Right lobe of liver (tissue), 6 donors: ENCODE results near the gene EEFSEC. TPM values are rescaled to one million over a fixed set of nuclear protein-coding genes. Genes with fewer than 3 reads are reported as not detected.

ENCODE experiments used
- ATAC-seq, 4 donors: fragments of 200-7000 bp; cut with Tn5 transposase; one replicate each; pipeline ENCODE4 v1.9.1; 2020; ENCODE audit warnings: mild to moderate bottlenecking in 4 of 4, moderate library complexity in 4 of 4
- DNase-seq, 3 donors: peaks; one replicate each; pipeline ENCODE4 v3.0.0-alpha.2; 2020
- H3K27ac ChIP-seq, 3 donors: fragments of 200-600 bp; one replicate each; pipeline ENCODE4 v1.8.0; 2022
- H3K27me3 ChIP-seq, 2 donors: fragments of 200-600 bp; one replicate each; pipeline ENCODE4 v1.8.0; 2022
- H3K36me3 ChIP-seq, 4 donors: fragments of 200-600 bp; sonication (generic) in 1 of 4; one replicate each; pipeline versions ENCODE4 v1.5.1 to v1.8.0; 2017 to 2022; ENCODE audit warnings: control low read depth in 1 of 4
- H3K4me1 ChIP-seq, 4 donors: fragments of 200-600 bp; sonication (generic) in 1 of 4; one replicate each; pipeline versions ENCODE4 v1.5.1 to v1.8.0; 2017 to 2022; ENCODE audit warnings: control low read depth in 1 of 4
- H3K4me3 ChIP-seq, 3 donors: fragments of 200-600 bp; one replicate each; pipeline ENCODE4 v1.8.0; 2022
- H3K9me3 ChIP-seq, 4 donors: fragments of 200-600 bp; sonication (generic) in 1 of 4; one replicate each; pipeline versions ENCODE4 v1.5.1 to v1.8.0; 2017 to 2022; ENCODE audit warnings: control low read depth in 1 of 4
- POLR2A ChIP-seq: fragments of 450-650 bp; IDR thresholded peaks from one replicate; pipeline ENCODE4 v1.6.1; 2017; ENCODE audit warnings: antibody characterized with exemption, mild to moderate bottlenecking
- WGBS: methylation state at CpG from one replicate; pipeline ENCODE4 v1.1.6; 2018; ENCODE audit warnings: low coverage, low lambda C conversion rate; ENCODE audit not compliant: insufficient coverage; ENCODE audit errors: missing lambda C conversion rate; 5-methylcytosine and 5-hydroxymethylcytosine counted together
- intact Hi-C, 2 donors: fragments of 100-400 bp; cut with DNase I; formaldehyde crosslinking; loops; one replicate each; pipeline versions ENCODE4 v1.11.2 to v1.14.1; 2022
- total RNA-seq, 6 experiments: library from RNA; depleted of rRNA in 2 of 6; stranded (reverse); fragments of >200 nt in 2 of 6; fragmentation: NEBNext Ultra II Directional in 3 of 6; extraction: Animal tissue kit (Norgen Biotek cat#: 25700) in 3 of 6; gene quantifications; one replicate each; pipeline versions ENCODE4 v1.1.0 to v1.2.4, GENCODE V29; 2016 to 2023
- TF ChIP-seq, protein P1 (sequence below), 4 donors: fragments of 200-600 bp in 3 of 4; fragments of 450-650 bp in 1 of 4; IDR thresholded peaks; one replicate each; pipeline versions ENCODE4 v1.5.1 to v1.8.0; 2016 to 2022; ENCODE audit warnings: antibody characterized with exemption in 4 of 4, mild to moderate bottlenecking in 2 of 4
- donor health status: DM: no; HTN: yes; CAD: no.
- donor health status: DM: no; HTN: no; CAD: no.
- donor health status: DM: no; HTN: no; CAD: no.
- donor health status: DM: no; HTN: yes; CAD: no.
- donor health status: DM: no; HTN: yes; CAD: no.

Gene EEFSEC
- total RNA-seq, 6 experiments from 2014 or later: 10.1 to 24.0 (median 13.4) TPM

DNA sequence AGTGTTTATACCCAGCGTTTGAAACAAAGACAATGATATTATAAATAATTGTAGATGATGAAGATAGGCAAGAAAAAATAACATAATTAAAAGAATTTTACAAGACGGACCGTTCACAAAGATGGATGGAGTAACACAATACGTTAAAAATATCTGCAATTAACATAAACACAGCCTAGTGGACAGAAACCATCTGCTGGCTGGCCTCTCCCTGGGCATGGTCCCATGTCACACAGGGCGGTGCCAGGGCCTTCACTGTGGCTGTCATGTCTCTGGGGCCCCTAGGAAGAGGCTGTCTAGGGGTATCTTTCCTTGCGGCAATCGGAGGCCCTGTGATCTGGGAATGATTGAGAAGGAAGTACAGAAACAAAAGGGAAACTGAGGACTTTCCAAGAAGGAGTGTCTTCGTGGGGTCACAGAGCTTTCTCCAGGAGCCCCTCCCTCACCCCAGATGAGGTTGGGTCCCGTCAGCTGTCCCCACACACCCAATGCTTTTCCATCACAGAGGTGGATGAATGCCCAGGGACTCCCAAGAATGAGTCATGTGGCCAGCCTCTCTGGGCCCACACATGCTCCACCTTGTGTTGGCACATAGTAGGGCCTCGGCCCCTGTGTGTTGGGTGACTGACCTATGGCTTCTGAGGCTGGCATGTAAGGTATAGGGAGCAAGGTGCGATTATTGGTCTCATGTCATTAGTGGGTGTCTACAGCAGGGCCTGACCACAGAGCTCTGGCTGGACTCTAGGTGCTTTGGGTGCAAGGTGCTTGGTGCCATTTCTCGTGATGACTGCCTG is 226.3 kb downstream of the EEFSEC start:
- DNase-seq (no peak), ATAC-seq (no peak)
- Histone ChIP-seq H3K27ac (no peak overlapping the region), H3K4me1 (peaks cover 0 to 36% (median 16%) of the 10 kb centered on the region in 4 donors), H3K9me3 (no peaks in the 10 kb centered on the region), H3K36me3 (no peaks in the 10 kb centered on the region), H3K27me3 (no peaks in the 10 kb centered on the region), H3K4me3 (no peak overlapping the region)
- TF ChIP-seq POLR2A: no peak
- TF ChIP-seq, protein P1, sequence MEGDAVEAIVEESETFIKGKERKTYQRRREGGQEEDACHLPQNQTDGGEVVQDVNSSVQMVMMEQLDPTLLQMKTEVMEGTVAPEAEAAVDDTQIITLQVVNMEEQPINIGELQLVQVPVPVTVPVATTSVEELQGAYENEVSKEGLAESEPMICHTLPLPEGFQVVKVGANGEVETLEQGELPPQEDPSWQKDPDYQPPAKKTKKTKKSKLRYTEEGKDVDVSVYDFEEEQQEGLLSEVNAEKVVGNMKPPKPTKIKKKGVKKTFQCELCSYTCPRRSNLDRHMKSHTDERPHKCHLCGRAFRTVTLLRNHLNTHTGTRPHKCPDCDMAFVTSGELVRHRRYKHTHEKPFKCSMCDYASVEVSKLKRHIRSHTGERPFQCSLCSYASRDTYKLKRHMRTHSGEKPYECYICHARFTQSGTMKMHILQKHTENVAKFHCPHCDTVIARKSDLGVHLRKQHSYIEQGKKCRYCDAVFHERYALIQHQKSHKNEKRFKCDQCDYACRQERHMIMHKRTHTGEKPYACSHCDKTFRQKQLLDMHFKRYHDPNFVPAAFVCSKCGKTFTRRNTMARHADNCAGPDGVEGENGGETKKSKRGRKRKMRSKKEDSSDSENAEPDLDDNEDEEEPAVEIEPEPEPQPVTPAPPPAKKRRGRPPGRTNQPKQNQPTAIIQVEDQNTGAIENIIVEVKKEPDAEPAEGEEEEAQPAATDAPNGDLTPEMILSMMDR (IDR thresholded peaks at IDR 0.05): no peak
- 92% methylated on average over 8 of the region's 12 CpGs for whole genome bisulfite sequencing
- intact Hi-C loops: loop anchor here in 1 of 2 donors (10.0 kb wide), 1 partner anchor 215 kb away; no protein-coding TSS in a partner anchor

DNA sequence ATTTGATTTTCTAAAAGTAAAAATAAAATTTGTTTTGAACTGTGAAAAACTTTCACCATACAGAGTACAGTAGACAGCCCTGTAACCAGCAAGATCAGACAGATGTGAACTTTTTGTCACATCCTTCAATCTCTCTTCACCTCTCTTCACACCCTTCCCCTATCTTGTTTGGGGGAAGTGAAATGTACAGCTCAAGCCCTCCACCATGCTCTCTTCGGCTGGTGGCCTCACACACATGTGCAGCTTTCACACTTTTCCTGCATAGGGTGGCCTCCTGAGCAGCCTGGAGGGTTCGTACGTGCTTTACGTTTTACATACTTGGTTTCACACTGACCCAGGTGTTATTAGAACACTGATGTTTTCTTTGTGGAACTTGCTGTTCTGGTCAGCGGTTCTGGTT is 227.0 kb downstream of the EEFSEC start:
- TF ChIP-seq, protein P1 (IDR thresholded peaks at IDR 0.05): no peak
- no peak for TF ChIP-seq POLR2A
- Histone ChIP-seq H3K27ac (no peak overlapping the region), H3K9me3 (no peaks in the 10 kb centered on the region), H3K36me3 (no peaks in the 10 kb centered on the region), H3K4me3 (no peak overlapping the region), H3K27me3 (no peaks in the 10 kb centered on the region), H3K4me1 (peaks cover 0 to 44% (median 19%) of the 10 kb centered on the region in 4 donors)
- intact Hi-C loops: loop anchor here in 1 of 2 donors (10.0 kb wide), 1 partner anchor 215 kb away; no protein-coding TSS in a partner anchor
- 96% methylated on average over 5 of the region's 5 CpGs for WGBS
- DNase-seq (no peak), ATAC-seq (no peak)

- 100% methylated on average over 2 of the region's 6 CpGs for WGBS
- Histone ChIP-seq H3K27ac (no peak overlapping the region), H3K36me3 (no peaks in the 10 kb centered on the region), H3K27me3 (no peaks in the 10 kb centered on the region), H3K4me1 (peaks cover 0 to 46% (median 20%) of the 10 kb centered on the region in 4 donors), H3K9me3 (no peaks in the 10 kb centered on the region), H3K4me3 (no peak overlapping the region)
- ATAC-seq: no peak
- no peak for DNase-seq
- intact Hi-C loops: loop anchor here in 1 of 2 donors (10.0 kb wide), 1 partner anchor 216 kb away; no protein-coding TSS in a partner anchor
- TF ChIP-seq, protein P1 (IDR thresholded peaks at IDR 0.05): no peak
- TF ChIP-seq POLR2A: no peak
Observed at GRCh38 chr3:128380719-128381118, 227.4 kb downstream of the EEFSEC start.

DNA sequence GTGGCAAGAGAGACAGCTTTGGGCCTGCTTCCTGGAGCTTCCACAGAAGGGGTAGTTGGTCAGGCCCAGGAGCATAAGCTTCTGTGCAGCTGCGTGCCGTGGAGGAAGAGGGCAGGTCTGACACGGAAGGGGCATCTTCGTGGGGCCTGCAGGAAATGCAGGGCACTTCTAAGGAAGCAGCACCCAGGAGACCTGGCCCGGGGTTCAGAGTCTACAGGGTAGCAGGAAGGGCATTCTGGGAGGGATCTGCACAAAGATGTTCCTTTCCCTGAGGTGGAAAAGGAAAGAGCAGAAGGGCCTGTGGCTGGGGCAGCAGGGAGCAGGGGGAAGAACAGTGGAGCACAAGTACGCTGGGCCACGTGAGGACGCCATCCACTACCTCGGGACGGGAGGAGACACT is 228.3 kb downstream of the EEFSEC start:
- no peak overlapping the region for H3K27ac ChIP-seq
- no peak for TF ChIP-seq POLR2A
- TF ChIP-seq, protein P1 (IDR thresholded peaks at IDR 0.05): no peak
- no peaks in the 10 kb centered on the region for H3K9me3 ChIP-seq
- H3K36me3 ChIP-seq: no peaks in the 10 kb centered on the region
- no peaks in the 10 kb centered on the region for H3K27me3 ChIP-seq
- 100% methylated on average over 3 of the region's 10 CpGs for WGBS
- intact Hi-C loops: loop anchor here in 1 of 2 donors (10.0 kb wide), 1 partner anchor 217 kb away; no protein-coding TSS in a partner anchor
- H3K4me1 ChIP-seq: peaks cover 0 to 54% (median 24%) of the 10 kb centered on the region in 4 donors
- DNase-seq (no peak), ATAC-seq (no peak)
- H3K4me3 ChIP-seq: no peak overlapping the region
